Fibroblast of upper back skin (primary cell): Measurements from ENCODE around the gene TUBA3D.
"Not testable (repeated sequence)": the region's sequence is repeated elsewhere in the genome, so short reads cannot be mapped to it uniquely, and the experiment has no call there.

Experiments used
- DNase-seq: peaks from one replicate; pipeline ENCODE4 v3.0.0-alpha.2; 2013

The TUBA3D gene

GRCh38 chr2:131484906-131485460 is 9.1 kb downstream of the TUBA3D start:
- DNase-seq, result not testable (repeated sequence)

GRCh38 chr2:131486201-131486902 is 10.4 kb downstream of the TUBA3D start:
- DNase-seq, result not testable (repeated sequence)

- DNase-seq, result peak; percentile 10
Measured at GRCh38 chr2:131488306-131489205, 12.6 kb downstream of the TUBA3D start.

- DNase-seq, result not testable (repeated sequence)
Measured at GRCh38 chr2:131490616-131491468, 14.9 kb downstream of the TUBA3D start.

GRCh38 chr2:131491469-131491836 is 15.5 kb downstream of the TUBA3D start:
- not testable (repeated sequence) for DNase-seq

- DNase-seq, result not testable (repeated sequence)
Measured at GRCh38 chr2:131492015-131492417, 16.1 kb downstream of the TUBA3D start, which contains the start of gene MZT2A. TSS of gene MZT2A (minus strand) at chr2:131492397. CDS start at chr2:131492376, 21 bp downstream.

GRCh38 chr2:131492418-131493198 is 16.7 kb downstream of the TUBA3D start:
- DNase-seq, result peak; percentile 94

- no peak for DNase-seq
Measured at GRCh38 chr2:131493199-131493968, 17.5 kb downstream of the TUBA3D start.

- not testable (repeated sequence) for DNase-seq
Measured at GRCh38 chr2:131495506-131495905, 19.6 kb downstream of the TUBA3D start.

- DNase-seq, result peak; percentile 22
Measured at GRCh38 chr2:131498321-131498973, 22.5 kb downstream of the TUBA3D start.

GRCh38 chr2:131503587-131503986 is 27.7 kb downstream of the TUBA3D start:
- not testable (repeated sequence) for DNase-seq

- not testable (repeated sequence) for DNase-seq
Measured at GRCh38 chr2:131504082-131504750, 28.3 kb downstream of the TUBA3D start.

GRCh38 chr2:131509615-131510014 is 33.7 kb downstream of the TUBA3D start:
- no peak for DNase-seq

GRCh38 chr2:131511291-131511968 is 35.5 kb downstream of the TUBA3D start:
- DNase-seq, result not testable (repeated sequence)

- not testable (repeated sequence) for DNase-seq
Measured at GRCh38 chr2:131511969-131512870, 36.3 kb downstream of the TUBA3D start.

GRCh38 chr2:131514408-131515166 is 38.7 kb downstream of the TUBA3D start:
- DNase-seq, result not testable (repeated sequence)

GRCh38 chr2:131515235-131515634 is 39.3 kb downstream of the TUBA3D start:
- not testable (repeated sequence) for DNase-seq
